Measurements from ENCODE around the gene BCAR3.
A peak's percentile ranks its signal among the peaks of the same experiment; 100 is the strongest.
"Not testable (repeated sequence)": the region's sequence is repeated elsewhere in the genome, so short reads cannot be mapped to it uniquely, and the experiment has no call there.

The BCAR3 gene

DNA sequence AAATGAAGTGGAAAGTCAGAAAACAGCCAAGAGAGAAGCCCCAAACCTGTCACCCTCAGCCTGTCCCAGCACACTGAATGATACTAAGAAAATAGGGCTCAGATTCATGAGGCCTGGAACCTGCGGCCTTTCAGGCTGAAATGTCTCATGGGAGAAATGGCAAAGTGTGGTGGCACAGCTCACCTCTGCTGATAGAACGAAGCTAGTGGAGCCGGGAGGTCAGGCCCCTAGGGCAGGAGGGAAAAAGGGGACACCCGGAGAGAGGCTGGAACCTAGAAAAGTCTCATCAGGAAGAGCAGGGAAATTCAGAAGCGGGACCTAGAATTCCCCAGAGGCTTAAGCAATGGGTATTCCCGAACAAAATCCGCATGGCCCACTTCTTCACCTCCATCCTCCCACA, 107.1 kb downstream of the BCAR3 start:
- no peak for DNase-seq

DNA sequence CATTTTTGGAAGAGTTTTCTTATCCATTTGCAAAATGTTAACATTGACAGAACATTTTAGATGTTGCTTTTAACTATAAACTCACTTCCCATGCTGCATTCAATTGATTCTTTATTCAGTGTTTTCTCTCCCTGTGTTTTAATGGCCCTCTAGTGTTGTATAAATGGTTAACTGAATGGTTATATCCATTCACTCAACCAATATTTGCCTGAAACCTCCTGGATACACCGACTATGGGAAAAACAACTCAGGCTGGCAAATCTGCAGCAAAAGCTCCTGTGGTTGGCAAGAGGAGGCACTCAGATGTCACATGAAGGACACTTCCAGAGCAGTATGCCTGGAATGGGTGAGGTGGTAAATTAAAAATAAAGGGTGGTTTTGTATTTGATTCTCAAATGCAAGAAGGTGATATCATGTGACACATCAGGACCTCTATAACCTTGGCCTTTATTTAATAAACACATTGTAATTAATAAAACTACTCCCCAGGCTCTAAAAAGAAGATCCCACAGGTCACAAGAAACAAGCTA, 107.6 kb downstream of the BCAR3 start:
- DNase-seq: no peak

DNA sequence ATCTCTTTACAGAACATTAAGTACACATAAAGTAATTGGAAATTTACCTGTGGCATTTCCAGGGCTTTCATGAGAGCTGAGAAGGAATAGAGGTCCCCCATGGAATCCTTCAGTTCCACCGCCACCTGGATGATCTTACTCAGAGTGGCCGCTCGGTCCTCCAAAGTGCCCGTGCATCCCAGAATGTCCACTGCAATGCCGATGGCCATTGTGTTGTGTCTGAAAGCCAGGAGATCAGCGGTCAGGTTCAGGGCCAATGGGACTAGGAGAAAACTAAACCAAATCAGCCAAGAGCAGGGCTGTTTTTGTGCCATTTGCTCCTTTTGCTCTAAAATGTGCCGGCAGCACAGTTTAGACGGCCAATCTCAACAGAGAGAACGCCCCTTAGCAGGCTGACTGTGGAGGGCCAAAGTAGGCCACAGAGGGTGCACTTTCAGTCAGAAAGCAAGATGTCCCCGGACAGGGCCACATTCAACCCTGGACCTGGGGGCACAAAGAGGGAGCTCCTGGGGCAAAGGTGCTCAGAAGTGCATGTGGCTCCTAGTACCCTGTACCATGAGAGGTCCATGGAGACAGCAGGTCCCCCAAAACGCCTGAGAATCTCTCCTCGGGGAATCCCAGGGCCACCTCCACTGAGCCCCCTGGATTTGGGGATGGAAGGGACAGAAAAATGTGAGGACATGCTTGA, 109.9 kb downstream of the BCAR3 start:
- no peak for DNase-seq

DNA sequence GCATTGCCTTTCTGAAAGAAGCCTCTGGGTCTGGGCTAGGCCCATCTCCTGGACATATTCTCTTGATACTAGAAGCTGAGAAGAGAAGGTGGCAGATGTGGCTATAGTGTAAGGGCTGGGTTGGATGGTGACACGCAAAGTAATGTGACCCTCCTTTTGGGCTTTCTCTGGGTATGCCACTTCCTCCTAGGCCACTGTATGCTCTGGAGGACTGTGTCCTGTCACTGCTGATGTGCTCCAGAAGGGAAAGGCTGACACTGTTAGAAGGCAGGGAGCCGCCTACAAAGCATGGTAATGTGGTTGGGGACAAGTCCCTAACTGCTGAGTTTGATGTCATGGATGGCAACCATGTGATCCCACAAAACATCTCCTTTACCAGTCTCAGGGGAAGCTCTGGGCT, 112.1 kb downstream of the BCAR3 start:
- no peak for DNase-seq

DNA sequence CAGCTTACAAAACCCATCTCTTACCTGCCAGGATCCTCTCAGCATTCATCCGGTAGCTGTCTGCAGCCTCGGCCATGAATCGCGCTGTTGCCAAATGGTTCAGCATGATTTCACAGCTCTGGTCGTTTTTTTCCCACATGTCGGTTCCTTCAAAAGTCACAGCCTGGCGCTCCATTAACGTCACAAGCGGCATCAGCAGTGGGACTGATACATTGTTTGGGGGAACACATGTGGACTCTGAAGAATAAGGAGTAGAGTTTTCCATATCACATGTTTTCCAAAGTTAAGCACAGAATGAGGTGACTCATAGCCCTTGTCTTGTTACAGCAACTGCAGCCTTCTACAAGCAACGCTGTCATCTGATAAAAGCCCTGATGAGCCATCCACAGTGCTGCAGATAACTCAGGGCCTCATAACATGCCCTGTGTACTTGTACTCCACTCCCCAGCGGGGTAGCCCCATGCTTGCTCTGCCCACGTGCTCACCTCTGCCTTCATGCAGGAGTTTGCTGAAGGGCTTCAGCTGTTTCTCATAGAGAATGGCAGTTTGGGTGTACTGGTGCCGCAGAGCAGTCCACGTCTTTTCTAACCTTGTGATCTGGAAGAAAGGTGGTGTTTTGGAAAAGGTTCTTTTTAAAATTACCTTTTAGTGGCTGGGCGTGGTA, 114.2 kb downstream of the BCAR3 start:
- DNase-seq: peak; percentile 32

DNA sequence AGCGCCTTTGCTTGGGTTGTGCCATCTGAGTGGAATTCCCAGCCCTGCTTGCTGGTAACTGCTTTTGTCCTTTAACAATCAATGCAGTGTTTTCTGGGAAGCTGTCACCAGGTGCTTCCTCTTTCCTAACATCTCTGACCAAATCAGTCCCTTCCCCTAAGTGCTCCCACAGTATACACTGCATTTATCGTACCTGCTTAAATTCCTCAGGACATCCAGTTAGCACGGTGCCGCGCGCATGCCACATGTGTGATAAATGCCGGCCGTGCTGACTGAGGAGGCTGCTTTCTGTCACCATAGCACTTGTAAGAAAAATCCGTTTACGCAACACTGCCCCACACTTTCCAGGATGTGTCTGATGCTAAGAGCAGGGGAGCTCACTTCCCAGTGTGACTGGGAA, 115.4 kb downstream of the BCAR3 start:
- no peak for DNase-seq

DNA sequence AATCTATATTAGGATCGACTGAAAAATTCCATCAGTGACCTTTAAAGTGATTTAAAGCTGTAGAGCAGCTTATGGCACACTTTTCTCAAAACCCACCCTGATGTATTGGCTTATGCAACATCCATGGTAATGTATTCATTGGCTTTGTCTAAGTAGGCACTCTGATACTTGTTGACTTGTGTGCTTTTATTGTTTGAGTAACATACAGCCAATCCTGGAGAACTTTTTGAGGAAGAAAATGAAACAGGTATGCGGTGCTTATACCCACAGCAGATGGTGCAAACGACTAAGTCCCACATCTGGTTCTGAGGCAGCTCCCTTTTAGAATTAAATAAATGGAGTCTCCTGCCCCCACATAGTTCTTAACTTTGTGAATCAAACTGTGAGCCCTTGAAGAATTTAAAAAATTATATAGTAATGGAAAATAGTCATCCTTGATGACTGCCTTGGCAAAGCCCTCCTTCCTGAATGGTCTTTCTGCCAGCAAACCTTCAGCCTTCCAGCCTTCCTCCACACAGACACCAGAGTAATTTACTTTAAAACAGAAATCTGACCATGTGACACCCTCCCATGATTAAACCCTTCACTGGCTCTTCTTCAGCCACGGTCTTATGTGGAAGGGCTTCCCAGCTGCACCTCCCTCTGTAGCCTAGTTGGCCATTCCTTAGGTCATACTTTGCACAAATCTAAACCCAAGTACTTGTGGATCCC, 116.0 kb downstream of the BCAR3 start:
- DNase-seq: no peak

DNA sequence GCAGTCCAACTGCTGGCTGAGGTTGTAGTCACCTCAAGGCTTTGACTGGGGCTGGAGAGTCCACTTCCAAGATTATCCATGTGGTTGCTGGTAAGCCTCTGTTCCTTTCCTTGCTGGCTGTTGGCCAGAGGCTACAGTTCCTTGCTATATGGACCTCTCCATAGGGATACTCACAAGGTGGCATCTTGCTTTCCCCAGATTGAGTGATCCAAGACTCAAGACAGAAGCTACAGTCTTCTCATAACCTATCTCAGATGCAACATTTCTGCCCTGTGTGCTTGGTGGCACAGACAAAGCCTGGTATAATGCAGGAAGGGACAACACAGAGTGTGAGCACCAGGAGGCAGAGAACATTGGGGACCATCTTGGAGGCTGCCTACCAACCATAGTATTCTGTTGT, 121.9 kb downstream of the BCAR3 start:
- no peak for DNase-seq

DNA sequence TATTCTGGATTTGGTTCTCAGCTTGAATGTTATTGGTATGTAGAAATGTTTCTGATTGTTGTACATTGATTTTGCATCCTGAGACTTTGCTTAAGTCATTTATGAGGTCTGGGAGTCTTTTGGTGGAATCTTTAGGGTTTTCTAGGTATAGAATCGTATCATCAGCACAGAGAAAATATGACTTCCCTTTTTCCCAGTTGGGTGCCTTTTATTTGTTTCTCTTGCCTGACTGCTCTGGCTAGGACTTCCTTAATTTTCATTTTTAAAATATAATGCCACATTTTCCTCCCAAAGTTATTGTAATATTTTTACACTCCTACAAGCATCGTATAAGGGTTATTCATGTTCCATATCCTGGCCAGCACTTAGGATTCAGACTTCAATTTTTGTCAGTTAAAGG, 122.6 kb downstream of the BCAR3 start:
- DNase-seq: no peak

DNA sequence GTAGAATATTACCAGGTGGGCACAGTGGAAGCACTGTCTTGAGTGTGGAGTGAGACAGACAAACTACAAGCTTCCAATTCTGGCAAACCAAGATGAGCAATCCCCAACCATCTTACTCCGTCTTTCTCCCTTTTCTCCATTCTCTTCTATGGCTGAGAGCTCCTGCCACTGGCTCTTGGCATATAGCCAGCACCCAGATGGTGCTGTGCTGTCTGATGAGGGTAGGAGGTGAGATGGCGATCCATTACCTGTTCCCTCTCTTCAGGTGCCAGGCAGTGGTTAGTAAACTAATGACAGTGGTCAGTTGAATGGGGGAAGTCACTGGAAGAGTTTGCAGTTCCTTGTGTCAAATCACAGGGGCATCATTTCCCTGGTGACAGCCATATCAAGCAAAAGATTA, 125.3 kb downstream of the BCAR3 start:
- no peak for DNase-seq

DNA sequence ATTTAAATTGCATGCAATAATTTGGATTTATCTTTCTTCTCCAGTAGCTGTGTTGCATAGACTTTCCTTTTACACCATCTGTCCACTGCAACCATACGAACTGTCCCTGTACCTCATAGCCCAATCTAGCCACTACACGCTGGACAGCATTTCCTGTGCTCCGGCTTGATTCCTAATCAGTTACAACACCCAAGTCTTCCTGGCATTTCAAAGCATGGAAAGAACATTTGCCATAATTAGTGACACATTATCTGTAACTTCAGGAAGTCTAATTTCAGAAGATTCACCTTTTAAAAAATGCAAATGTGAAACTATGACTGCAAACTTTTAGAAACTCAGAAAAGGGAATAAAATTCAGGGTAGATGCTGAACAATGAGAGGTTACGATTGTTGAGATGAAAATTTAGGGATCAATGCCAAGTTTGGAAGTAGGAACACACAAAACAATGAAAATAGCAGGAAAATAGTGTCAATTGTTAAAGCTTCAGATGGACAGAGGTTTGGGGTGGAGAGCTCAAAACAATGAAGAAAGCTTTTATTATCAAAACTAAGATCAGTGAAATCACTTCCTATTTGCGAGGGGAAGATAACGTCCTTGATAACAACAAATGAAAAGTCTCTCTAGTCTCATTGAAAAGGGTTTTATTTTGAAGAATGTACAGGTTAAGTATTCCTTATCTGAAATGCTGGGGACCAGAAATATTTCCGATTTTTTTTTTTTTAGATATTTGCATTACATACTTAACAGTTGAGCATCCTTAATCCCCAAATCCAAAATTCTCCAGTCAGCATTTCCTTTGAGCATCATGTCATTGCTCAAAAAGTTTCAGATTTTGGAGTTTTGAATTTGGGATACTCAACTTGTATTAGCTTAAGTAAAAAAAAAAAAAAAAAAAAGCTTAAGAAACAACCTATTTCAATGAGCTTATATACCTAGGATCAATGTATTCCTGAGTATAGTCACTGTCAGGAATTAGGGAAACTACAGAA, 126.5 kb downstream of the BCAR3 start:
- no peak for DNase-seq

DNA sequence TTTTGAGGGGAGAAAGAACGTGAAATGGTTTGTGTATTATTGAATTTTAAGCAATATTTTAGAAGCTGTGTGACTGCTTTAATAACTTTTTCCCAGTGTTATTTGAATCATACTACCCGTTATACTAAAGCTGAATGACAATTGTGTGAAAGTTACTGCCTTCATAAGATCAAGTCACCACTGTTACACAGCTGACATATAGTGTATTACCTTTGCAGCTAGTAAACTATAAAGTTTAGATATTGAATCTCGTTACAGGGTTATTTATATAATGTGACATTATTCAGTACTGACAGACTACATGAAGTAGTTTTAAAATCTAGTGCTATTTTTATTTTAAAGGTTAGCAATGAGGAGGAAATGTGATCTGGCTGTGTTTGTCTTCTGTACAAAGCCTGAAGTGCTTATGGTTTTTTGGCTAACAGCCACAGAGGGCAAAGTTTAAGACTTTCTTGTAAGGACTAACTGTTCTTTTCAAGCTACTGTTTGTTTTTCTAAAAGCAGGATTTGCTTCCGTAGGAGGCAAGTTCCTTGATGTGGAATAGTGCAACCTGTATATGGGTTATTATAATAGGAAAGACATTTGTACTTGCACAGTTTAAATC, 127.6 kb downstream of the BCAR3 start:
- not testable (repeated sequence) for DNase-seq

DNA sequence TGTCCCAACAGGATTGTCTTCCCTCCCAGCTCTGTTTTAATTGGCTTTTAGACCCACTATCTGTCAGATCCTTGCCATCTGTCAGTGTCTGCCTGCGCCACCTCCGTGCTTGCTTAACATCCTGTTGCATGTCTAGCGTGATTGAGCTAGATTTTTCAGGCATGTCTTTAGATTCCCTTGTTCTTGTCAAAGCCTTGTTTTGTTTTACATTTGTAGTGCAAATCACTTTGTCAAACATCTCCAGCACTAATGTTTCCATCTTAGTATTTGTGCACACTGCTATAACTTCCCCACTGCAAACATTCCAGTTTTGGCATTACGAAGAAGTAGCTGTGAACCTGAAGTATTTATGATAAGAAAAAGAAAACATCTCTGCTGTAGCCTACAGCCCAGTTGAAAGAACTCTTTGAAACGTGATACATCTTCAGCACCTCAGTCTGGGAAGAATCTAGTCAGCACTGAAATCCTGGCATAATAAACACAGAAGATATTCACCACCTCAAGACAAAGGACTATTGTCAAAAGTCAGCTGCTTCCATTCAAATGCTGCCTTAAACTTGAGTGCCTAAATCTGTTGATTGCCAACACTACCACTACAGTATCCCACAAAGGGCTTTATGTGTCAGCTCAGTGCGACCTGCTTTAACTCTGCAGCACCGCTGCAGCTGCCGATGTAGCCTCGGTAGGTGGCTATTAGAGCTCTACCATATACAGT, 128.7 kb downstream of the BCAR3 start:
- no peak for DNase-seq

DNA sequence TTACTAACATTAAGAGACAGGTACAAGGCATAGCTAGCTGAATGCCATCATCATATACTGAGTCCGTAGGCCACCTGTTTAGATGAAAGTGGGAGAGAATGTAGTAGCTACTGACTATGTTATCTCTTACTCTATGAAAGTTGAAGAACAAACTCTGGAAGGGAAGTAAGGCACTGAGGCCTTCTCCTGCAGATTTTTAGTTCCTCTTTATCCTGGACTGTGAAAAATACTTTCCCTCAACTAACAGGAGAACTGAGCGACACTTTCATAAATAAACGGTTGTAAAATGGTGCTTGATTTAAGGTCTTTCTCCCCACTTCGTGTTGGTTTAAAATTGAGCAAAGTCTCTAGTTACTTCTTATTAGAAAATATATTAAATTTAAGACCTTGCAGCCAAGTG, 131.8 kb downstream of the BCAR3 start:
- no peak for DNase-seq

DNA sequence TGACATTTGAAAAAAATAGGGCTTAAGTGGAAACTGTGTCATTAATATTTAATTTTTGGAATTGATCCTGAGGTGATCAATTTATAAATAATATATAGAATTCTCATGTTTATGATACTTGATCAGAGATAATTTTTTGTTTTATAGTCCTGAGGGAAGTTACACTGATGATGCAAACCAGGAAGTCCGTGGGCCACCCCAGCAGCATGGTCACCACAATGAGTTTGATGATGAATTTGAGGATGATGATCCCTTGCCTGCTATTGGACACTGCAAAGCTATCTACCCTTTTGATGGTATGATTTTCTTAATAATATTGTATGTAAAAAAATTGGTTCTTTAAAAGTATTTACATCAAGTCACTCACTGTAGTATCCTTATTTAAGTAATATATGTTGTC, 132.5 kb downstream of the BCAR3 start:
- no peak for DNase-seq

DNA sequence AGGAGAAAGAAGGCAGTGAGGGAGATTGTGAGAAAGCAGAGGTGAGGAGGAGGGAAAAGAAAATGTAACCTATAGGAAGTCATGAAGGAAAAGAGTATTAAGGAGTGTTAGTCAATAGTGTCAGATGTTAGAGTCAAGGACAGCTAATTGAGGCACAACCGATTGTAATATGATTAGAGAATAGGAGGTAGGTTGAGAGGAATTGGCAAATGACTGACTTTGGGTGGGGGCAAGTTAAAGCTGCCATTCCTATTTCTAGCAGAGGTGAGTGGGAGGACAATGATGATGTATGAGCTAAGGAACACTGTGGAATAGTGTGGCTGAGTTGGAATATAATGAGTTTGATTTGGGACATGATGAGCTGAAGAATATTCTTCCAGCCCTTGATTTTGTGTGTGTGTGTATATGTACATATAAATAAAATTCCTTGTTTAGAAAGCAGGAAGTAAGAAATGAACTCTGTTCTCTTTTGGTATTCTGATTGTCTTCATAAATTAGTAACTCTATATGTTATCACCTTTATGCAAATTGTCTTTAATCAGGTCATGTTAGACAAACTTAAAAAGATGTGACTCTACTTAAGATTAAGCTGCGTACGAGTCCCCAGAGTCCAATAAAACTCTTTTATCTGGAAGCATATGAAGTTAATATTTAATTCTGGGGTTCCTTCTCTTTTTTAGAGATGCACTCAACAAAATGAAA, 135.3 kb downstream of the BCAR3 start:
- no peak for DNase-seq

DNA sequence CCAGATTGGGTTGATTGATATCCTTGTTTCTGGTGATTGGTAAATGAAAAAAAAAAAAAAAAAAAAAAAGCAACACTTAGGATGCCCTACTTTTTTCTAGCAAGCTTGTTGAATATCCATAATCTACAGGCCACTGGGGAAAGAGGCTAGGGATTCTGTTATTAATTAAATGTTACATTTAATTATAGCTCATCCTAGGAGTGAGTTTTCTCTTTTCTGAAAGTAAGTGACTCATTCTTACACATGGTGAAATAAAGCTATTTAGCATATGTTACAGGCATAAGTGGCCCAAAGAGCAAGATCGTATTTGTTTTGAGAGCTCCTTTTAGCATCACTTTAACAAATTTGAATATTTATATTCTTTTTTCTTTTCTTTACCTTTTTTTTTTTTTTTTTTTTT, 139.2 kb downstream of the BCAR3 start:
- DNase-seq: no peak

DNA sequence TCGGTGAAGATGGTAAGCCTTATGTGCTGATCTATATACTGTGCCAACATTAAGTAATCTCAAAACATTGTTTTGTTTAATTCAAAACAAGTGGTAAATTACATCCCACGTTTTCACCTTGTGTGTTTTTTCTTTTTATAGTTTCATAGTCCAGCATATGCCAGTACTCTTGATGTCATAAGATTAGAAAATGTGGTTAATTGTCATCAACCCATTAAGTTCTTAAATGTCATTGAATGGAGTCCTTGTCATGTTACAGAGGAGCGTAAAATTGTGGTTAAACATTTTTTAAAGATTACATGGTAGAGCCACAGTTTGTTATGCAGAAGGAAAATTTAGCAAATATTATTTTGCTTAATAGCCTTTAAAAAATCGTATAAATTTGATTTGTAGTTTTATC, 140.6 kb downstream of the BCAR3 start:
- DNase-seq: no peak

DNA sequence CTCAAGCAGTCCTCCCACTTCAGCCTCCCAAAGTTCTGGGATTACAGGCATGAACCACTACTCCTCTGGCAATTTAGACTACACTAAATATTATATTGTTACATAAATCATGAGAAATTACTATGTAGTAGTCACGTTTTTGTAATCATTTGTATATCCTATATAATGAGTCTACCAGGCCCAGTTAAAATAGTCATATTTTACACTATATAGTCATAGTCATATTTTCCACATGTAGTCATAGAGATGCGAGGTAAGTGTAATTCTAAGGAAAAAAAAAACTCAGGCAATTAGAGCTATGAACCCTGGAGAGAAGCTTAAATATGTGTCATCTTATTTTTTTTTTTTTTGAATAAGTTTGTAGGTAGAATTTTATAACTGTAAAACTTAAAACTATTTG, 143.7 kb downstream of the BCAR3 start:
- DNase-seq: no peak

DNA sequence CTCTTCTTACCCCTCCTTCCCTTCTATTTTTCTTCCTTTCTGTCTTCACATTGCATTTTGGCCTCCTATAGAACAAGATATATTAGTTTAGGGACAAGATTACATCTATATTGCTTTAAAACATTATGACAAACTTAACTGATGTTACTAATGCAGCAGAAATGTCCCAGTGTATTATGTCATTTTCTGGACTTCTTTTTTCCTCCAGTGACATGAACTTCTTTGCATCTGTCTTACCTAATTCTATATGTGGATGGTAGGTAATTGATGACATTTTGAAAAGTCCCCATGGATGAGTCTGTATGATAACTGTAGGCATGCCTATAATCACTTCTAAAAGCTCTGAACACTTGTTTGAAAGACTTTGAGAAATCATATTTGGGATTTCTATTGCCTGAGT, 144.2 kb downstream of the BCAR3 start:
- no peak for DNase-seq

DNA sequence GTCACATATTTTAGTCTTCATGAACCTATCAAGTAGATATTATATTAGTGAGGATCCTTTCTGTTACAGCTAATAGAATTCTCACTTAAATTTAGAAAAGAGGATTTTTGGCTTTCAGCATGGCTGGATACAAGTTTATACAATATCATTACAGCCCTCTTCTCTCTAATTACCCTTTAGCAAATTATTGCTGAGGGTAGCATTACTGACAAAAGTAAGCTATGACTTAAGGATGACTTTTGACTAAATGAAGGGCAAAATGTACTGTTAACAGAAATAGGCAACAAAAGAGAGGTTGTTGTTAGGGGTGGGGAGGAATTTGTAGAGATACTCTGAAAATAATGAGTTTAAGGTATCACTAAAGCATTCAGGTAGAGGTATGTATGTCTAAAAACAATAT, 148.0 kb downstream of the BCAR3 start:
- no peak for DNase-seq
